HCT116 (cell line): ENCODE measurements around the gene MEGF6. TPM values are rescaled to one million over a fixed set of nuclear protein-coding genes. Genes with fewer than 3 reads are reported as not detected.

Experiments
- ATAC-seq: fragments of 200-7000 bp; cut with Tn5 transposase; 2 replicates; pipeline ENCODE4 v1.9.1; 2020; ENCODE audit warnings: mild to moderate bottlenecking, moderate library complexity
- BruUV-seq: library from RNA; stranded (reverse); fragments of 400-500 nt; replicated peaks from 2 replicates; lab custom pipeline; 2021; lab: Mats Ljungman, UMichigan
- CTCF ChIA-PET: fragments of 300-600 bp; sonication (Branson Sonifier 250); formaldehyde crosslinking; loops from one replicate; lab custom pipeline; 2021; ENCODE audit warnings: antibody characterized with exemption; lab: Charles Lee
- POLR2A ChIA-PET: fragments of 300-600, 350-600 bp; sonication (Branson Sonifier 250); formaldehyde crosslinking; loops from one replicate; lab custom pipeline; 2021; ENCODE audit warnings: antibody characterized with exemption; lab: Charles Lee
- RAD21 ChIA-PET, 2 experiments: fragments of 300-600 bp; sonication (Branson Sonifier 250); formaldehyde crosslinking; loops; one replicate each; lab custom pipeline; 2023; ENCODE audit warnings: low total read pairs in 2 of 2; ENCODE audit not compliant: uncharacterized antibody in 2 of 2, unreplicated experiment in 2 of 2, low non-redundant PET in 1 of 2; lab: Charles Lee
- DNase-seq: peaks from one replicate; pipeline ENCODE4 v3.0.0-alpha.2; 2010; ENCODE audit warnings: low read depth, low spot score
- H2AFZ ChIP-seq: fragments of 200-600 bp; shearing (Covaris generic), sonication (generic); 2 replicates; pipeline ENCODE4 v1.6.1; 2017; ENCODE audit warnings: low read depth, mixed run types, mixed read lengths, antibody characterized with exemption, low read length; ENCODE audit not compliant: poor library complexity, severe bottlenecking
- H3K27ac ChIP-seq: 2 replicates; pipeline ENCODE4 v1.5.1; 2012; ENCODE audit warnings: low read depth, low read length
- H3K27me3 ChIP-seq: fragments of 200-600 bp; sonication (generic); 2 replicates; pipeline ENCODE4 v1.6.1; 2016; ENCODE audit warnings: mixed run types, low read length, mixed read lengths; ENCODE audit not compliant: insufficient read depth
- H3K36me3 ChIP-seq, 2 experiments: fragments of 200-500 bp in 1 of 2; fragments of 200-600 bp in 1 of 2; sonication (Bioruptor generic) in 1 of 2; sonication (generic) in 1 of 2; 2 replicates each; pipeline versions ENCODE4 v1.5.1 to v1.6.1; 2014 to 2016; ENCODE audit warnings: low read length in 2 of 2, inconsistent platforms in 1 of 2, mixed read lengths in 1 of 2, mixed run types in 1 of 2; ENCODE audit not compliant: insufficient read depth in 2 of 2, control insufficient read depth in 1 of 2
- H3K4me1 ChIP-seq, 2 experiments: fragments of 200-600 bp in 1 of 2; sonication (generic) in 1 of 2; 2 replicates each; pipeline versions ENCODE4 v1.5.1 to v1.6.1; 2012 to 2017; ENCODE audit warnings: low read length in 2 of 2, inconsistent platforms in 1 of 2, mild to moderate bottlenecking in 1 of 2, mixed read lengths in 1 of 2, mixed run types in 1 of 2, moderate library complexity in 1 of 2; ENCODE audit not compliant: insufficient read depth in 2 of 2, control insufficient read depth in 1 of 2
- H3K4me2 ChIP-seq: fragments of 200-600 bp; sonication (generic); 2 replicates; pipeline ENCODE4 v1.6.1; 2017; ENCODE audit warnings: mixed run types, low read length, mixed read lengths
- H3K4me3 ChIP-seq, 2 experiments: fragments of 200-600 bp in 1 of 2; sonication (generic) in 1 of 2; replicated peaks in 1 of 2; 2 replicates each; pipeline ENCODE4 v1.5.1; 2011 to 2016; ENCODE audit warnings: low read length in 2 of 2, control low read depth in 1 of 2, low read depth in 1 of 2, mild to moderate bottlenecking in 1 of 2, mixed read lengths in 1 of 2, mixed run types in 1 of 2
- H3K79me2 ChIP-seq: fragments of 200-600 bp; sonication (generic); 2 replicates; pipeline ENCODE4 v1.6.1; 2017; ENCODE audit warnings: mild to moderate bottlenecking, mixed run types, low read length, moderate library complexity, mixed read lengths; ENCODE audit not compliant: insufficient read depth
- H3K9ac ChIP-seq: fragments of 200-600 bp; sonication (generic); 2 replicates; pipeline ENCODE4 v1.6.1; 2016; ENCODE audit warnings: low read length, mixed read lengths
- H3K9me2 ChIP-seq: fragments of 200-600 bp; sonication (generic), shearing (Covaris generic); 2 replicates; pipeline ENCODE4 v1.6.1; 2017; ENCODE audit warnings: mixed run types, mild to moderate bottlenecking, moderate library complexity; ENCODE audit not compliant: insufficient read depth
- H3K9me3 ChIP-seq, 2 experiments: fragments of 200-500 bp in 1 of 2; fragments of 200-600 bp in 1 of 2; sonication (Bioruptor generic) in 1 of 2; sonication (generic) in 1 of 2; 2 replicates each; pipeline ENCODE4 v1.6.1; 2014 to 2017; ENCODE audit warnings: low read length in 2 of 2, mixed read lengths in 2 of 2, inconsistent platforms in 1 of 2, low read depth in 1 of 2, mild to moderate bottlenecking in 1 of 2, mixed run types in 1 of 2, moderate library complexity in 1 of 2; ENCODE audit not compliant: control insufficient read depth in 1 of 2, insufficient read depth in 1 of 2
- H4K20me1 ChIP-seq: fragments of 200-600 bp; sonication (generic), shearing (Covaris generic); 2 replicates; pipeline ENCODE4 v1.6.1; 2017; ENCODE audit warnings: mixed run types, mild to moderate bottlenecking, moderate library complexity; ENCODE audit not compliant: insufficient read depth
- ELF1 ChIP-seq: IDR thresholded peaks from 2 replicates; pipeline ENCODE4 v1.6.1; 2012; ENCODE audit warnings: low read depth, borderline replicate concordance
- POLR2AphosphoS5 ChIP-seq: IDR thresholded peaks from 2 replicates; pipeline ENCODE4 v1.6.1; 2011; ENCODE audit warnings: mild to moderate bottlenecking, low read depth, low read length, moderate library complexity
- ZNF274 ChIP-seq: fragments of 200-500 bp; sonication (Bioruptor generic); IDR thresholded peaks from 2 replicates; pipeline ENCODE4 v1.6.1; 2014; ENCODE audit warnings: mild to moderate bottlenecking, low read depth, low read length, inconsistent platforms
- intact Hi-C: fragments of 100-400 bp; cut with micrococcal nuclease; formaldehyde crosslinking; loops from 2 replicates; pipeline ENCODE4 v1.10.0; 2022
- total RNA-seq: library from RNA; stranded (reverse); gene quantifications from one replicate; pipeline ENCODE4 v1.2.1, GENCODE V29; 2021; ENCODE audit not compliant: unreplicated experiment
- TF ChIP-seq, protein P1 (sequence below): IDR thresholded peaks from 2 replicates; pipeline ENCODE4 v1.6.1; 2012; ENCODE audit warnings: low read depth
- TF ChIP-seq, protein P2 (sequence below): IDR thresholded peaks from 2 replicates; pipeline ENCODE4 v1.6.1; 2012

The MEGF6 gene
- total RNA-seq, 1 experiment from 2014 or later = 47.6 TPM

DNA sequence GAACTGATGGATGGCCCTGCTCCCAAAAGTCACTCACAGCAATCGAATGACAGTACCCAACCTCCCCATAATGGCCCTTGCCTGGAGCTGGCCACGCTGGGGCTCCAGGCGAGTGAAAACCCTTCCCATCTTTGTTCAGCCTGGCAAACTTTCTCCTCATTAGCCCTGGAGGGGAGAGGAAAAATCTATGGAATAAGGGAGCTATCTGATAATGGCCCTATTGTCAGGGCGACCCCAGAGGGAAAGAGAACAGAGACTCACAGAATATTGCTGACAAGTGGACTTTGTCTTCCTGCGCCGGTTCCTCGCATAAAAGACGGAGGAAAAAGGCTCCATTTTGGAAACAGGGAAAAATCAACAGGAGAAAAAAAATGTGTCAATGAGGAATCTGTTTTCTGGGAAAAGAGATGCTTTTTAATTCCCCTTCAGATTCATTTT, 169.9 kb downstream of the MEGF6 start:
- H3K27ac ChIP-seq = no peak overlapping the region
- no peak for DNase-seq
- POLR2A ChIA-PET = no interaction called here

More for the DNA sequence above, 169.9 kb downstream of the MEGF6 start:
- CTCF ChIA-PET = no interaction called here
- TF ChIP-seq, protein P1, sequence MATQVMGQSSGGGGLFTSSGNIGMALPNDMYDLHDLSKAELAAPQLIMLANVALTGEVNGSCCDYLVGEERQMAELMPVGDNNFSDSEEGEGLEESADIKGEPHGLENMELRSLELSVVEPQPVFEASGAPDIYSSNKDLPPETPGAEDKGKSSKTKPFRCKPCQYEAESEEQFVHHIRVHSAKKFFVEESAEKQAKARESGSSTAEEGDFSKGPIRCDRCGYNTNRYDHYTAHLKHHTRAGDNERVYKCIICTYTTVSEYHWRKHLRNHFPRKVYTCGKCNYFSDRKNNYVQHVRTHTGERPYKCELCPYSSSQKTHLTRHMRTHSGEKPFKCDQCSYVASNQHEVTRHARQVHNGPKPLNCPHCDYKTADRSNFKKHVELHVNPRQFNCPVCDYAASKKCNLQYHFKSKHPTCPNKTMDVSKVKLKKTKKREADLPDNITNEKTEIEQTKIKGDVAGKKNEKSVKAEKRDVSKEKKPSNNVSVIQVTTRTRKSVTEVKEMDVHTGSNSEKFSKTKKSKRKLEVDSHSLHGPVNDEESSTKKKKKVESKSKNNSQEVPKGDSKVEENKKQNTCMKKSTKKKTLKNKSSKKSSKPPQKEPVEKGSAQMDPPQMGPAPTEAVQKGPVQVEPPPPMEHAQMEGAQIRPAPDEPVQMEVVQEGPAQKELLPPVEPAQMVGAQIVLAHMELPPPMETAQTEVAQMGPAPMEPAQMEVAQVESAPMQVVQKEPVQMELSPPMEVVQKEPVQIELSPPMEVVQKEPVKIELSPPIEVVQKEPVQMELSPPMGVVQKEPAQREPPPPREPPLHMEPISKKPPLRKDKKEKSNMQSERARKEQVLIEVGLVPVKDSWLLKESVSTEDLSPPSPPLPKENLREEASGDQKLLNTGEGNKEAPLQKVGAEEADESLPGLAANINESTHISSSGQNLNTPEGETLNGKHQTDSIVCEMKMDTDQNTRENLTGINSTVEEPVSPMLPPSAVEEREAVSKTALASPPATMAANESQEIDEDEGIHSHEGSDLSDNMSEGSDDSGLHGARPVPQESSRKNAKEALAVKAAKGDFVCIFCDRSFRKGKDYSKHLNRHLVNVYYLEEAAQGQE = no peak
- no peak for TF ChIP-seq ZNF274
- TF ChIP-seq, protein P2, sequence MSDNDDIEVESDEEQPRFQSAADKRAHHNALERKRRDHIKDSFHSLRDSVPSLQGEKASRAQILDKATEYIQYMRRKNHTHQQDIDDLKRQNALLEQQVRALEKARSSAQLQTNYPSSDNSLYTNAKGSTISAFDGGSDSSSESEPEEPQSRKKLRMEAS = no peak
- no peak for TF ChIP-seq POLR2AphosphoS5
- no peak for TF ChIP-seq ELF1
- TF ChIP-seq, all 23 proteins: peak for 0
- no peak for ATAC-seq
- Histone ChIP-seq H2AFZ (no peak overlapping the region), H3K4me2 (no peak overlapping the region), H3K27me3 (peaks cover 5% of the 10 kb centered on the region; the same call in 1 of the 2 replicates), H4K20me1 (no peaks in the 10 kb centered on the region), H3K4me1 (no peaks in the 10 kb centered on the region), H3K36me3 (no peaks in the 10 kb centered on the region), H3K79me2 (no peaks in the 10 kb centered on the region), H3K9ac (no peak overlapping the region), H3K9me2 (no peaks in the 10 kb centered on the region), H3K4me3 (no peak overlapping the region), H3K9me3 (no peaks in the 10 kb centered on the region)
- intact Hi-C loops = no loop called here
- RAD21 ChIA-PET = no interaction called here
- no TSS peak for BruUV-seq
